Astrocyte of the spinal cord (primary cell): ENCODE results near the gene XPNPEP3.
A peak's percentile ranks its signal among the peaks of the same experiment; 100 is the strongest.

Source experiments
- DNase-seq: peaks from one replicate; pipeline ENCODE4 v3.0.0; 2011; ENCODE audit warnings: low read depth, low spot score
- H3K4me3 ChIP-seq: 2 replicates; pipeline ENCODE4 v1.5.1; 2011; ENCODE audit warnings: low read depth, mild to moderate bottlenecking, low read length, moderate library complexity
- in situ Hi-C: cut with HindIII; loops from 2 replicates; pipeline ENCODE4 v1.10.0; 2017; ENCODE audit warnings: low sequenced_read_pairs
- TF ChIP-seq, protein P1 (sequence below): IDR thresholded peaks from 2 replicates; pipeline ENCODE4 v1.5.1; 2012; ENCODE audit warnings: low read depth, mild to moderate bottlenecking, low read length, inconsistent platforms

XPNPEP3 gene

DNA sequence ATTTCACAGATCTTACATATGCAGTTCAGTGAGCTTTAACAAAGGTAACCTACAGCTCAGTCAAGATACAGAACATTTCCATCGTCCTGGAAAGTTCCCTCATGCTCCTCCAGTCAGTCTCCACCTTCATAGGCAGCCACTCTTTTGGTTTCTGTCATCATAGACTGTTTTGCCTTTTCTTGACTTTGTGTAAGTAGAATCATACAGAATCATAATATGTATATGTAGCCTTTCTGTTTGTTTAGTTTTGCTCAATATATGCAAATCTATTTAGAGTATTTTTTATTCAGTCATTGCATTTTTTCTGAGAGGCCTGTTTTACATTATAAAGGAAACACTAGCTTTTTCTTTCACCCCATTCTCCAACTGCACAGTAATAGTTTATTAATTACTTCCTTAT lies 20.0 kb downstream of the XPNPEP3 start:
- in situ Hi-C loops = no loop called here
- TF ChIP-seq, protein P1, sequence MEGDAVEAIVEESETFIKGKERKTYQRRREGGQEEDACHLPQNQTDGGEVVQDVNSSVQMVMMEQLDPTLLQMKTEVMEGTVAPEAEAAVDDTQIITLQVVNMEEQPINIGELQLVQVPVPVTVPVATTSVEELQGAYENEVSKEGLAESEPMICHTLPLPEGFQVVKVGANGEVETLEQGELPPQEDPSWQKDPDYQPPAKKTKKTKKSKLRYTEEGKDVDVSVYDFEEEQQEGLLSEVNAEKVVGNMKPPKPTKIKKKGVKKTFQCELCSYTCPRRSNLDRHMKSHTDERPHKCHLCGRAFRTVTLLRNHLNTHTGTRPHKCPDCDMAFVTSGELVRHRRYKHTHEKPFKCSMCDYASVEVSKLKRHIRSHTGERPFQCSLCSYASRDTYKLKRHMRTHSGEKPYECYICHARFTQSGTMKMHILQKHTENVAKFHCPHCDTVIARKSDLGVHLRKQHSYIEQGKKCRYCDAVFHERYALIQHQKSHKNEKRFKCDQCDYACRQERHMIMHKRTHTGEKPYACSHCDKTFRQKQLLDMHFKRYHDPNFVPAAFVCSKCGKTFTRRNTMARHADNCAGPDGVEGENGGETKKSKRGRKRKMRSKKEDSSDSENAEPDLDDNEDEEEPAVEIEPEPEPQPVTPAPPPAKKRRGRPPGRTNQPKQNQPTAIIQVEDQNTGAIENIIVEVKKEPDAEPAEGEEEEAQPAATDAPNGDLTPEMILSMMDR = no peak
- no peak for DNase-seq
- H3K4me3 ChIP-seq = no peak overlapping the region

DNA sequence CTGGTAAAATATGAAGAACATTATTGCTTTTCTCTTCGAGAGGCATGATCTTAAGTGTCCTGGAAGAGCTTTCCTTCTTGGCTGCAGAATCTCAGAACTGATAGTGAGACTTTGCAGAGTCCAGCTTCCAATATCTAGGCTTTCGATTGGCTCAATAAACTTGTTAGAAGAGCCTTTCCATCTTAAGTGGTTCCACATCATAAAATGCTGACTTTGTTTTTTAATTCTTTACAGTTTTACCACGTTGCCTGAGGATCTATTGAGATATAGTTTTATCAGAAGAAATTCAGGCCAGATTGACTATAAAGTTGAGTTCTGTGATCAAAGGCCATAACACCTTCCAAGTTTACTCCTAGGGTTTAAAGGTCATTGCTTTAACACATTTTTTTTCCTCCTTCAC lies 20.5 kb downstream of the XPNPEP3 start:
- no peak overlapping the region for H3K4me3 ChIP-seq
- TF ChIP-seq, protein P1 = no peak
- in situ Hi-C loops = no loop called here
- DNase-seq = no peak

DNA sequence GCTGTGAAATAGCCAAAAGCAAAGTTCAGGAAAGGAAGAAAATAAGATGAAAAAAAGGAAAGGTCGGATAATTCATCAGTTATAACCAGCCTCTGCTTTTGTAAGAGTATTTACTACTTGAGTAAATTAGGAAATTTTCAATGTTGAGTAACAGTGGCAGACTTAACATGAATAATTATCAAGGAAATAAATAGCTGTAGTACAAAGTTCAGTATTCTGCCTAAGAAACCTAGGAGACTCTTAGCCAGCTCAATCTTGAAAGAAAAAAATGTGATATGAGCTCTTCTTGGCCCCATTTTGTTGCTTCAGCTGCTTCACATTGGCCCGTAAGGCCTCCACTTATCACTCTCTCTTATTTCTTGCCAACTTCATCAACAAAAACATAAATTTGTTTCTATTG lies 22.0 kb downstream of the XPNPEP3 start:
- TF ChIP-seq, protein P1 = no peak
- in situ Hi-C loops = no loop called here
- no peak for DNase-seq
- H3K4me3 ChIP-seq = no peak overlapping the region

GRCh38 chr22:40889116-40889515 lies 32.2 kb downstream of the XPNPEP3 start:
- no peak overlapping the region for H3K4me3 ChIP-seq
- TF ChIP-seq, protein P1 = no peak
- in situ Hi-C loops = no loop called here
- no peak for DNase-seq

- TF ChIP-seq, protein P1 = no peak
- in situ Hi-C loops = no loop called here
- no peak for DNase-seq
These were observed 33.9 kb downstream of the XPNPEP3 start for GRCh38 chr22:40890881-40891280.

GRCh38 chr22:40894417-40894816 lies 37.5 kb downstream of the XPNPEP3 start:
- in situ Hi-C loops = no loop called here
- TF ChIP-seq, protein P1 = no peak
- no peak for DNase-seq
- H3K4me3 ChIP-seq = no peak overlapping the region

More at GRCh38 chr22:40890881-40891280, 33.9 kb downstream of the XPNPEP3 start:
- H3K4me3 ChIP-seq = no peak overlapping the region

GRCh38 chr22:40898850-40899357 lies 42.0 kb downstream of the XPNPEP3 start:
- in situ Hi-C loops = no loop called here
- H3K4me3 ChIP-seq = no peak overlapping the region
- peak; percentile 72 for DNase-seq
- TF ChIP-seq, protein P1 = peak; percentile 59
